A673 (cell line): Measurements from ENCODE around the gene AATF. TPM values are rescaled to one million over a fixed set of nuclear protein-coding genes. Genes with fewer than 3 reads are reported as not detected.

Experiments used
- BruUV-seq: library from RNA; stranded (reverse); fragments of 400-500 nt; replicated peaks from 2 replicates; lab custom pipeline; 2021; lab: Mats Ljungman, UMichigan
- CTCF ChIA-PET: fragments of 300-600 bp; sonication (Branson Sonifier 250); formaldehyde crosslinking; loops from one replicate; lab custom pipeline; 2022; ENCODE audit warnings: antibody characterized with exemption; lab: Charles Lee
- POLR2A ChIA-PET: fragments of 300-600 bp; sonication (Branson Sonifier 250); formaldehyde crosslinking; loops from one replicate; lab custom pipeline; 2022; ENCODE audit warnings: antibody characterized with exemption; ENCODE audit not compliant: low non-redundant PET; lab: Charles Lee
- DNase-seq: peaks from one replicate; pipeline ENCODE4 v3.0.0-alpha.2; 2015; ENCODE audit warnings: low spot score
- H3K27ac ChIP-seq: fragments of 200-600 bp; sonication (generic); 2 replicates; pipeline ENCODE4 v1.5.1; 2016; ENCODE audit warnings: mixed run types, low read depth, mild to moderate bottlenecking, mixed read lengths, antibody characterized with exemption, low read length; ENCODE audit not compliant: poor library complexity, severe bottlenecking
- H3K27me3 ChIP-seq: fragments of 200-600 bp; sonication (generic); replicated peaks from 2 replicates; pipeline ENCODE4 v1.6.1; 2017; ENCODE audit warnings: mixed run types, low read depth, mild to moderate bottlenecking, mixed read lengths, antibody characterized with exemption, low read length; ENCODE audit not compliant: insufficient read depth, poor library complexity
- H3K36me3 ChIP-seq: fragments of 200-600 bp; sonication (generic); 2 replicates; pipeline ENCODE4 v1.6.1; 2016; ENCODE audit warnings: mixed run types, mild to moderate bottlenecking, mixed read lengths, antibody characterized with exemption, low read length; ENCODE audit not compliant: insufficient read depth, poor library complexity, severe bottlenecking
- H3K4me1 ChIP-seq: fragments of 200-600 bp; sonication (generic); 2 replicates; pipeline ENCODE4 v1.6.1; 2017; ENCODE audit warnings: mixed run types, mild to moderate bottlenecking, mixed read lengths, antibody characterized with exemption, low read length; ENCODE audit not compliant: insufficient read depth, poor library complexity, severe bottlenecking
- H3K4me3 ChIP-seq: fragments of 200-600 bp; sonication (generic); 2 replicates; pipeline ENCODE4 v1.5.1; 2016; ENCODE audit warnings: low read depth, mixed run types, mild to moderate bottlenecking, mixed read lengths, low read length; ENCODE audit not compliant: poor library complexity, severe bottlenecking
- H3K9me3 ChIP-seq: fragments of 200-600 bp; sonication (generic); 2 replicates; pipeline ENCODE4 v1.6.1; 2016; ENCODE audit warnings: mixed run types, low read depth, mild to moderate bottlenecking, mixed read lengths, antibody characterized with exemption, low read length; ENCODE audit not compliant: poor library complexity, severe bottlenecking
- CTCF ChIP-seq: fragments of 300-800, 200-600 bp; sonication (generic); conservative IDR thresholded peaks from 2 replicates; pipeline ENCODE4 v1.5.1; 2017; ENCODE audit warnings: low read depth, mild to moderate bottlenecking, antibody characterized with exemption, low read length, moderate library complexity, mixed read lengths
- EZH2 ChIP-seq: fragments of 200-600 bp; sonication (generic); IDR thresholded peaks from 2 replicates; pipeline ENCODE4 v1.6.1; 2017; ENCODE audit warnings: borderline replicate concordance, low read depth, mild to moderate bottlenecking, mixed read lengths, antibody characterized with exemption, low read length; ENCODE audit not compliant: poor library complexity, severe bottlenecking
- intact Hi-C: fragments of 100-400 bp; cut with micrococcal nuclease; formaldehyde crosslinking; loops from one replicate; pipeline ENCODE4 v1.10.0; 2022; ENCODE audit not compliant: unreplicated experiment
- total RNA-seq: library from RNA; stranded (reverse); gene quantifications from 2 replicates; pipeline ENCODE4 v1.2.3, GENCODE V29; 2021

Gene AATF
- total RNA-seq, 1 experiment from 2014 or later: 51.3 TPM

GRCh38 chr17:36933512-36934143, 15.1 kb upstream of the AATF start:
- H3K27ac ChIP-seq: no peak overlapping the region
- intact Hi-C loops: no loop called here
- POLR2A ChIA-PET: no interaction called here
- peaks cover 16% of the 10 kb centered on the region for H3K4me1 ChIP-seq
- no peaks in the 10 kb centered on the region for H3K9me3 ChIP-seq
- peaks cover 91% of the 10 kb centered on the region for H3K27me3 ChIP-seq
- no TSS peak for BruUV-seq
- CTCF ChIA-PET: no interaction called here
- no peak for TF ChIP-seq CTCF
- no peak for TF ChIP-seq EZH2
- H3K4me3 ChIP-seq: no peak overlapping the region
- no peaks in the 10 kb centered on the region for H3K36me3 ChIP-seq
- DNase-seq: no peak

GRCh38 chr17:36934144-36934691, 14.5 kb upstream of the AATF start:
- intact Hi-C loops: no loop called here

More at GRCh38 chr17:36934144-36934691, 14.5 kb upstream of the AATF start:
- Histone ChIP-seq H3K9me3 (no peaks in the 10 kb centered on the region), H3K36me3 (no peaks in the 10 kb centered on the region), H3K4me3 (no peak overlapping the region), H3K27me3 (peaks cover 93% of the 10 kb centered on the region), H3K4me1 (peaks cover 16% of the 10 kb centered on the region), H3K27ac (no peak overlapping the region)
- DNase-seq: no peak
- BruUV-seq: no TSS peak
- POLR2A ChIA-PET: no interaction called here
- CTCF ChIA-PET: no interaction called here
- no peak for TF ChIP-seq CTCF
- no peak for TF ChIP-seq EZH2
